HG03342 (cell line): Measurements from ENCODE around the gene WNK2.
"Not testable (repeated sequence)": the region's sequence is repeated elsewhere in the genome, so short reads cannot be mapped to it uniquely, and the experiment has no call there.

Source experiments
- ATAC-seq: cut with Tn5 transposase; IDR thresholded peaks from one replicate; pipeline ENCODE4 v1.9.1; 2021; ENCODE audit warnings: mild to moderate bottlenecking, moderate library complexity; ENCODE audit not compliant: unreplicated experiment

Gene WNK2

DNA sequence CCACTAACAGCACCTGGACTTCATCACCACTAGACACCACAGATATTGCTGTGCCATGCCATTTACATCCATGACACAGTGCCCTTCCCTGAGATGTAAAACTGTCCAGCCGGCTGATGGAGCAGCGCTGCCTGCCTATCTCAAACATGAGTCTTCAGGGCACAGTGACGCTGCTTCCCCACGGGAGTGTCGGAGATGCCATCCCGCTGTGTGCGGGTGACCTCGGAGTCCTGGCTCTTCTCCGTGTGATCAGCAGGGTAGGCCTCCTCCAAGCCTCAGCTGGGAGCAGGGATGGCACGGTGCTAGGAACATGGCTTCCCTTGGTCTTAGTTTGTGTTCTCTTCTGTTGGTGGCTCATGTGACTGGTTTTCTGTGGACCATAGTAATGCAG lies 137.3 kb downstream of the WNK2 start:
- no peak for ATAC-seq

DNA sequence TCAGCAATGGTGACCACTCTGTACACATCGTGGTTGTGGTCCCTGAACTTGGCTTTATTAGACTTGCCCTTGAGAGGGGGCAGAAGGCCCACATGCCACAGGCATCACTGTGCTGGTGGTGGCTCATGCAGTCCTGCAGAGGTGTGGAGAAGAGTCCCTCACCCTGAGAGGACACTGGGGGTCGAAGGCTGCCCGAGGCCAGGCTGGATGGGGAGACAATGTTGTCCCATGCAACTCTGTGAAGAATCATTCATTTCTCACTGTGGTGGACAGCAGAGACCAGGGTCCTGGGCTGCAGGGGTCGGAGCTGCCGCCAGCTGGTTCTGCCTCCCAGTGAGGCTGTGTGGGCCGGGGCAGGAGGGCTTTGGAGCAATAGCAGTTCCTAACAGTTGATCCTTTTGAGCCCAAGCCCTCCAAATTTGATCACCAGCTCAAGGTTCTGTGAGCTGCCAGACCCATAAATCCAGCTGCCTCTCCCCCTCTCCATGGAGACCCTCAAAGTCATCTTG lies 139.6 kb downstream of the WNK2 start:
- not testable (repeated sequence) for ATAC-seq

GRCh38 chr9:93324191-93324834 lies 140.4 kb downstream of the WNK2 start:
- no peak for ATAC-seq

DNA sequence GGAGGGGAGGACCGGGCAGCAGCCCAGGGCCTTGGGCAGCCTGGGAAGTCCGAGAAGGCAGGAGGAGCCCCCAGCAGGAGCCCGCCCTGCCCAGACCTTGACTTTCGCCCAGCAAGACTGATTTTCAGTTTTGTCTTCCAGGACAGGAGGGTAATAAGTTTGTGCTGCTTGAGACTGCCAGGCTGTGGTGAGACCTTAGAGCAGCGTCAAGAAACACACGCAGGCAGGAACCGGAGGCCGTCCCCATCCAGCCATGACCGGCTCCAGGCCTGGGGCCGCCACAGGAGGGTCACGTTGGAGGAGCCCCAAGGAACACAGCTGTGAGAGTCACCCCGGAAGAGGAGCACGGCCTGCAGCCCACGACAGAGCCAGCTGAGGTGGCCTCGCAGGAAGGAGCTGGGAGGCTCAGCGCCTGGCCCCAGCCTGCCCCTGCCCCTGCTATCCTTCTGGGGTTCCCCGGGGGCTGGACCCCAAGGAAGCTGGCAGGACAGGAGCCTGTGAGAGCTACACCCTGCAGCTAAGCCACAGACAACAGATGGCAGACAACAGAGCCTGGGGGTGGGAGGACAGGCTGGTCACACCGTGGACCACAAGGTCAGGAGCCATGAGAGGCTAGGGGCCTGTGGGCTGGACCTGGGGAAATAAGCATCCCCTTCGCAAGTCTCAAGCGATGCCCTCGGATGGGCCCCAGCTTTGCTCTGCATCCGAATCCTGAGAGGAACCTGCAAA lies 141.5 kb downstream of the WNK2 start:
- ATAC-seq: no peak

GRCh38 chr9:93326056-93326455 lies 142.1 kb downstream of the WNK2 start:
- no peak for ATAC-seq

- no peak for ATAC-seq
These were observed 142.7 kb downstream of the WNK2 start for GRCh38 chr9:93326654-93327053.

DNA sequence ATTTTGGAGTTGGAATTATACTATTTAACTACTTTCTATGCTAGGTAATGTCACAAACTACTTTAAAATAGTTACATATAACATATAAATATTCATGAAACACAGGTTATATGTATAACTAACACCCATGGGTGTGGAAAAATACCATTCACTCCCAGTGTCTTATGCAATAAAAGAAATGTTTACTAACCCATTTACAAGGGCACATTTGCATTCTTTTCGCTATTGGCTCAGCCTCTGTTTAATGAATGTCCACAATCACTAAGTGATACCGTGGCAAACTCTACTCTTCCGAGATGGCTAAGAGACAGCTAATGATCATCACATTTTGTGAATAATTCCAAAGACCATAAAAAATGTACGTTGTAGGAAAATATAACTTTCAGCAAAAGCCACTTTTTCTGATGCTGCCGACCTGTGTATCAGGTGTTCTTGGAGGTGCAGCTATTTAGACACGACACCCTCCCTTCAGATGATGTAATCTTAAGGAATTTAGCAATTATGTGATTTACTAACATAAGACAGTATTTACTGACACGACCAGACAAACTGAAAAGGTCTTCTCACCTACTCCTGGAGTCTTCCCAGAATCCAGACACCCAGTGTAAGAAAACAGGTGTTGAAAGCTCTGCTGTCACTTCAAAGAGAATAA lies 145.8 kb downstream of the WNK2 start:
- no peak for ATAC-seq

GRCh38 chr9:93332317-93332716 lies 148.4 kb downstream of the WNK2 start:
- no peak for ATAC-seq

GRCh38 chr9:93336720-93337119 lies 152.8 kb downstream of the WNK2 start:
- no peak for ATAC-seq

GRCh38 chr9:93338196-93338595 lies 154.3 kb downstream of the WNK2 start:
- ATAC-seq: not testable (repeated sequence)

DNA sequence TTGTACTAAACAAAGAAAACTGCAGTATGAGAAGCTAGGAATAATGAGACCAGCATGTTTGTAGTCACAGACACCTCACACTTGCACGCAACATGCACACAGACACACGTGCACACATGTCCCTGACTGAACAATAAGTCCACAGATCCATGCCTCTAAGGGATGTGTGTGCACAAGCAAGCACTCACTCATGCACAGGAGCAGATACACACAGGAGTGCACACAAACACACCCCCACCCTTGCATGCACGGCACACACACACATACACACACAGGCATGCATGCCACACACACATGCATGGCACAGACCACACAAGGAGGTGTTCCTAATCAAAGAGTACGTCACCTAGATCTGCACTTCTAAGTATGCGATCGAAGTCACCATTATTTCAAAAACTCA lies 156.2 kb downstream of the WNK2 start:
- no peak for ATAC-seq

GRCh38 chr9:93341820-93342219 lies 157.9 kb downstream of the WNK2 start:
- ATAC-seq: not testable (repeated sequence)

GRCh38 chr9:93342428-93342827 lies 158.5 kb downstream of the WNK2 start:
- ATAC-seq: not testable (repeated sequence)

- no peak for ATAC-seq
These were observed 159.7 kb downstream of the WNK2 start for GRCh38 chr9:93343663-93344062.

- no peak for ATAC-seq
These were observed 161.8 kb downstream of the WNK2 start for GRCh38 chr9:93345643-93346230.

DNA sequence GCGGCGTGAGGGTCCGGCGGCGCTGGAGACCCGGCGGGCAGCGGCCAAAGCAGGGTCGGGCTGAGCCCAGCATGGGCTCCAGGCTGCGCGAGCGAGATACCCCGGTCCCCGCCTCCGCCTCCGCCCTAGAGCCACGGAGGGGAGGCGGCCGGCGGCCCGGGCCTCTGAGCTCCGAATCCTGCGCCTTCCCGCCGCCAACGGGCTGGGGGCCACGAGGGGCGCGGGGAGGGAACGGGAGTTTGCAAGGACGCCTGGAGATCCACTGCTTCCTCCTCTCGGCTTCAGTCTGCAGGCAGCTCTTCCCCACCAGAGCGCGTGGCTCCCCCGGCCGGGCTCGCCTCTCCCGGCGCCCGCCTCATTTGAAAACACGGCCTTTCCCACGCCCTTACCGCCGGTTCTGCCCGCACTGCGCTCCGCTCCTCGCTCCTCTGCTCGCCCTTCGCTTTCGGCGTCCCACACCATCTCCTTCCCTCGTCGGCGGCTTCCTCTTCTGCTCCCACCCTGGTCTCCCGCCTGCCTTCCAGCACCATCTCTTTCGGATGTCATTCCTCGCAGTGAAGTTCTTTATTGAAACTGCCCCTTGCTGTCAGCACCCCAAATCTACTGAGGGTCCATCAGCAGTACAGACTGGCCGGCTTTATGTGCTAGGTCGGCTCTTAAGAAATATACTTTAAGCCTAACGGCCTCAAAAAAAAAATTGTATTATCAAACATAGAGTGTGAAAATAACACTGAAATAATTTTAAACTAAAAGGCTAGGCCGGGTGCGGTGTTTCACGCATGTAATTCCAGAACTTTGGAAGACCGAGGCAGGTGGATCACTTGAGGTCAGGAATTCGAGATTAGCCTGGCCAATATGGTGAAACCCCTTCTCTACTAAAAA lies 162.5 kb downstream of the WNK2 start:
- ATAC-seq: no peak

DNA sequence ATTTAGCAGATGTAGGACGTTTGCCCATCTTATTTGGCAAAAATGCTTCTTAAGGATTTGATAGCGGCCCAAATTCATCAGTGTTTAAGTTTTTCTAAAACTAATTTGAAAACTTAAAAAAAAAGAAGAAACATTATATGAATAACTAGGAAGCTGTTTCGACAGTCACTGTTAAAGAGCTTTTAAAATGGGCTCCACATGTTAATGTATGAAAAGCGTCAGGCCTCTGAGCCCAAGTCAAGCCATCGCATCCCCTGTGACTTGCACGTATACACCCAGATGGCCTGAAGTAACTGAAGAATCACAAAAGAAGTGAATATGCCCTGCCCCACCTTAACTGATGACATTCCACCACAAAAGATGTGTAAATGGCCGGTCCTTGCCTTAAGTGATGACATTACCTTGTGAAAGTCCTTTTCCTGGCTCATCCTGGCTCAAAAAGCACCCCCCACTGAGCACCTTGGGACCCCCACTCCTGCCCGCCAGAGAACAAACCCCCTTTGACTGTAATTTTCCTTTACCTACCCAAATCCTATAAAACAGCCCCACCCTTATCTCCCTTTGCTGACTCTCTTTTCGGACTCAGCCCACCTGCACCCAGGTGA lies 163.5 kb downstream of the WNK2 start:
- not testable (repeated sequence) for ATAC-seq

- ATAC-seq: not testable (repeated sequence)
These were observed 169.7 kb downstream of the WNK2 start for GRCh38 chr9:93353413-93354310.

DNA sequence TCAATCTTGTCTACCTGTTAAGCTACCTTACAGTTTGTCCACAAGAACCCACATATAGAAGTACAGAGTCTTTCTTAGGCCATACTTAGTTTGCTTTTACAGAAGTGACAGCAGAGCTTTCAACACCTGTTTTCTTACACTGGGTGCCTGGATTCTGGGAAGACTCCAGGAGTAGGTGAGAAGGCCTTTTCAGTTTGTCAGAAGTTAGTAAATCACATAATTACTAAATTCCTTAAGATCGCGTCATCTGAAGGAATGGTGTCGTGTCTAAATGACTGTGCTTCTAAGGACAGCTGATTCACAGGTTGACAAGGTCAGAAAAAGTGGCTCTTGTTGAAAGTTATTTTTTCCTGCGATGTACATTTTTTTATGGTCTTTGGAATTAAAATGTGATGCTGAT lies 170.5 kb downstream of the WNK2 start:
- no peak for ATAC-seq
